Measurements from ENCODE around the gene B3GNT9. TPM values are rescaled to one million over a fixed set of nuclear protein-coding genes. Genes with fewer than 3 reads are reported as not detected.

B3GNT9 gene
- total RNA-seq, 1 experiment from 2014 or later: 82.1 TPM

GRCh38 chr16:67112591-67113399 is 38.0 kb downstream of the B3GNT9 start:
- DNase-seq (ENCODE audit: low read depth): no peak

- DNase-seq (ENCODE audit: low read depth): no peak
Measured at GRCh38 chr16:67111951-67112444, 38.8 kb downstream of the B3GNT9 start.

DNA sequence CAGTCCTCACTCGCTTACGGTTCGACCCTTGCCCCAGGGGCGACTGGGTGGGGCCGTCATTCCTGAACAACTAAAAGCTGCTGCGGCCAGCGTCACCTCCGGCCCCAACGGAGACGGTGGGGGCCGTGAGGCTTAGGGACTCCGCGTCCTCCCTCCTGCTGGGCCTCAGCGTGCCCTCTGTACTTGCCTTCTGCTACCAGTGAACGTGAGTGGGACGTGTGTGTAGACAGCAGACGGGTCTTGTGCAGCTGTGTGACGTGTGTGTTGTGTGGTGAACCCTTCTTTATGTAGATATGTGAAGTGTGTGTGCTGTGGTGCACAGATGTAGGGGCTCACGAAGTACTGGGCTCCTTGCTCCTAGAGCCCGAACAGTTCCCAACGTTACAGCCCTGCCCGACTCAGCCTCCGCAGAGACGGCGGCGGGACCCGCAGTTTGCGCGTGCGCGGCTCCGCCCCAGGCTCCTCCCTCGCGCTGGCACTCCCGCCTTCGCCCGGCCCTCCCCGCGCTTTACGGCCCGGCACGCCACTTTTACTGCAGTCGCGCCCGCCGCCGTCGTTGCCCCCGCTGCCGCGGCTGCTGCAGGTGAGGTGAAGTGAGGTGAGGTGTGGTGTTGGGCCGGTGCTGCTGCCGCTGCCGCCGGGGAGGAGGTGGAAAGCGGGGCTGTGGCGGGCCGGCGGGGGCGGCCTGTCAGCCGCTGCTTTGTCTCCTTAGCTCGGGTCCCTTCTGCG is 41.2 kb downstream of the B3GNT9 start, which contains the start of gene PHAF1:
PHAF1 (plus strand) TSS at position 535 of the 729 bp plus-strand sequence. CDS start 235 bp downstream, outside the sequence.
- peak; percentile 82 for DNase-seq (ENCODE audit: low read depth)

GRCh38 chr16:67108931-67109406 is 41.8 kb downstream of the B3GNT9 start:
- DNase-seq (ENCODE audit: low read depth): no peak

GRCh38 chr16:67108489-67108888 is 42.3 kb downstream of the B3GNT9 start:
- no peak for DNase-seq (ENCODE audit: low read depth)

GRCh38 chr16:67105881-67106280 is 44.9 kb downstream of the B3GNT9 start:
- DNase-seq (ENCODE audit: low read depth): no peak

DNA sequence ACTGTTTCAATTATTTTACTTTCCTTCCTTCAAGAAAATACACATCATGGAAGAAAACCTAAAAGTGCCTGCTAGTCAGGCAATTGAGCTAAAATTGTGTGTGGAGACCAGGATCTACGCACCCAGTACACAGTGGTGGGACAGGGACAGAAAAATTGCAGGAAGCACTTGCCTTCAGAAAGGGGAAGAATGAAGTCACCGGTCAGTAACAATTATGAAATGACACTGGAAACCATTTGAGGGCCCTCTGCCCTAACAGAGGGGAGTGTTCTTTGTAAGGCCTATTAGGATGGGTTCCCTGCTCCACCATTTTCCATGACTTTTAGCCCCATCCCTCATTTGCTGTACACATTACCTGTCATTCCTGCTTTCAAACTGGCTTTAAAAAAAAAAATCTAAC is 45.6 kb downstream of the B3GNT9 start:
- no peak for DNase-seq (ENCODE audit: low read depth)

- DNase-seq (ENCODE audit: low read depth): no peak
Measured at GRCh38 chr16:67104845-67105244, 46.0 kb downstream of the B3GNT9 start.

DNA sequence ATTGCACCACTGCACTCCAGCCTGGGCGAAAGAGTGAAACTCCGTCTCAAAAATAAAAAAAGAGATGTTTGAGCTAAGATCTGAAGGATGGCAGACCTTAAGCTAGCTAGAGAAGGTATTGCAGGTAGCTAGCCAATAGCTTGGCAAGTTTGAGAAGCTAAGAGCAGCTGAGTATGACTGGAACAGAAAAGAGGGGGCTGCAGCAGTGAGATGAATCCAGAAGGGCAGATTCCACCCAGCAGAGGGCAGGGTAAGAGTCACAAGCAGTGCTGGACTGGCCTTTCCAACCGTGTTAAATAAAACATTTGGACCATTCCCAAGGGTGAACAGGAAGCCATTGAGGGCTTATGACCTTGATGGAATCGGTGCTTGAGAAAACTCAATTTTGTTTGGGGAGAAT is 46.7 kb downstream of the B3GNT9 start:
- DNase-seq (ENCODE audit: low read depth): peak; percentile 70

- peak; percentile 45 for DNase-seq (ENCODE audit: low read depth)
Measured at GRCh38 chr16:67101311-67102082, 49.3 kb downstream of the B3GNT9 start.

- no peak for DNase-seq (ENCODE audit: low read depth)
Measured at GRCh38 chr16:67100569-67101310, 50.1 kb downstream of the B3GNT9 start.

DNA sequence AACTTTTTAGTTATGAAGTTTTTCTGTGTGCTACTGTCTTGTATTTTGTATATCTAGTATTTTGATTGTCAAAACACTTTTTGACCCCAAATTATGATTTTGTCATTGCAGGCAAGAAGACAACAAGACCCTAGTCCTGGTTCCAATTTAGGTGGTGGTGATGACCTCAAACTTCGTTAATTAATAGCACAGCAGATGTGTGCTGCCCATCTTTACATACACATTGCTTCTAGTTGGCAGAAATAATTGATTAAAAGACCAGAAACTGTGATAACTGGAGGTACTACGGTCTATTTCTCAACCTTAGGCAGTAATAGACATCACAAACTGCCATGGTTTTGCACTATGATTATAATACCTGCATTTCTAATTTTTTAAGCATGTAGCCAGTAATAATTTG is 52.2 kb downstream of the B3GNT9 start:
- no peak for DNase-seq (ENCODE audit: low read depth)

Other genes starting within 250 kb of the B3GNT9 start
- gene CDH16, start 232.1 kb downstream of the B3GNT9 start, total RNA-seq (2014; rRNA removed; shearing (Covaris generic)): not detected in 2 replicates
- 3.2 and 9.4 TPM in 2 replicates for gene RRAD, start 225.5 kb downstream of the B3GNT9 start, total RNA-seq (2014; rRNA removed; shearing (Covaris generic))
- 183 and 280 TPM in 2 replicates for gene CIAO2B, start 216.6 kb downstream of the B3GNT9 start, total RNA-seq (2014; rRNA removed; shearing (Covaris generic))
- 15.9 and 26.6 TPM in 2 replicates for gene CES2, start 215.5 kb downstream of the B3GNT9 start, total RNA-seq (2014; rRNA removed; shearing (Covaris generic))
- gene CES3, start 189.7 kb downstream of the B3GNT9 start, total RNA-seq (2014; rRNA removed; shearing (Covaris generic)): 0.44 and 1.0 TPM in 2 replicates
- gene CES4A, start 162.4 kb downstream of the B3GNT9 start, total RNA-seq (2014; rRNA removed; shearing (Covaris generic)): not detected in 2 replicates
- 86.5 and 111 TPM in 2 replicates for gene CBFB, start 121.8 kb downstream of the B3GNT9 start, total RNA-seq (2014; rRNA removed; shearing (Covaris generic))
- 16.0 and 18.7 TPM in 2 replicates for gene PHAF1, start 41.1 kb downstream of the B3GNT9 start, total RNA-seq (2014; rRNA removed; shearing (Covaris generic))
- gene TRADD, start 8.9 kb upstream of the B3GNT9 start, total RNA-seq (2014; rRNA removed; shearing (Covaris generic)): 33.3 and 44.0 TPM in 2 replicates
- gene FBXL8, start 9.0 kb upstream of the B3GNT9 start, total RNA-seq (2014; rRNA removed; shearing (Covaris generic)): 6.2 and 8.6 TPM in 2 replicates
- gene HSF4, start 13.7 kb upstream of the B3GNT9 start, total RNA-seq (2014; rRNA removed; shearing (Covaris generic)): 0.49 and 4.1 TPM in 2 replicates
- gene NOL3, start 19.5 kb upstream of the B3GNT9 start, total RNA-seq (2014; rRNA removed; shearing (Covaris generic)): 29.1 and 58.9 TPM in 2 replicates
- gene MATCAP1, start 33.0 kb upstream of the B3GNT9 start, total RNA-seq (2014; rRNA removed; shearing (Covaris generic)): 7.7 and 13.7 TPM in 2 replicates
- 0.54 and 1.4 TPM in 2 replicates for gene EXOC3L1, start 39.1 kb upstream of the B3GNT9 start, total RNA-seq (2014; rRNA removed; shearing (Covaris generic))
- gene E2F4, start 41.2 kb upstream of the B3GNT9 start, total RNA-seq (2014; rRNA removed; shearing (Covaris generic)): 95.7 and 106 TPM in 2 replicates
- 0.62 and 1.2 TPM in 2 replicates for gene ELMO3, start 48.1 kb upstream of the B3GNT9 start, total RNA-seq (2014; rRNA removed; shearing (Covaris generic))
- 44.2 and 44.7 TPM in 2 replicates for gene TMEM208, start 76.1 kb upstream of the B3GNT9 start, total RNA-seq (2014; rRNA removed; shearing (Covaris generic))
- 11.8 and 26.0 TPM in 2 replicates for gene FHOD1, start 96.5 kb upstream of the B3GNT9 start, total RNA-seq (2014; rRNA removed; shearing (Covaris generic))
- 0.62 and 1.3 TPM in 2 replicates for gene SLC9A5, start 98.0 kb upstream of the B3GNT9 start, total RNA-seq (2014; rRNA removed; shearing (Covaris generic))
- gene PLEKHG4, start 128.5 kb upstream of the B3GNT9 start, total RNA-seq (2014; rRNA removed; shearing (Covaris generic)): 2.2 and 2.5 TPM in 2 replicates
- gene KCTD19, start 175.7 kb upstream of the B3GNT9 start, total RNA-seq (2014; rRNA removed; shearing (Covaris generic)): 0.84 and 1.6 TPM in 2 replicates
- gene LRRC36, start 175.8 kb upstream of the B3GNT9 start, total RNA-seq (2014; rRNA removed; shearing (Covaris generic)): 0.34 and 0.99 TPM in 2 replicates
- 0.47 and 0.69 TPM in 2 replicates for gene TPPP3, start 242.5 kb upstream of the B3GNT9 start, total RNA-seq (2014; rRNA removed; shearing (Covaris generic))